Motor neuron (in vitro differentiated cells): ENCODE results near the gene FOXO3. TPM values are rescaled to one million over a fixed set of nuclear protein-coding genes. Genes with fewer than 3 reads are reported as not detected.

ENCODE experiments used
- ATAC-seq, 8 experiments: fragments of 200-7000 bp; cut with Tn5 transposase; replicated peaks in 6 of 8; 2 replicates each; pipeline ENCODE4 v1.8.0; 2021; ENCODE audit warnings: mild to moderate bottlenecking in 8 of 8, moderate library complexity in 8 of 8
- H3K27ac ChIP-seq, 2 donors: fragments of 250-450 bp; sonication (Bioruptor Pico); 2 replicates each; pipeline ENCODE4 v1.9.0; 2021; ENCODE audit warnings: antibody characterized with exemption in 2 of 2, mild to moderate bottlenecking in 2 of 2, moderate library complexity in 1 of 2
- H3K4me1 ChIP-seq, 2 donors: fragments of 250-450 bp; sonication (Bioruptor Pico); replicated peaks in 1 of 2; 2 replicates each; pipeline ENCODE4 v1.6.1; 2021; ENCODE audit warnings: antibody characterized with exemption in 2 of 2, mild to moderate bottlenecking in 2 of 2, moderate library complexity in 1 of 2
- H3K4me3 ChIP-seq, 5 donors: fragments of 250-450 bp; sonication (Bioruptor Pico); 2 replicates each; pipeline ENCODE4 v1.9.0; 2021; ENCODE audit warnings: antibody characterized with exemption in 5 of 5, mild to moderate bottlenecking in 5 of 5, moderate library complexity in 4 of 5
- WGBS, 10 experiments: fragments of 450-650 bp; shearing (Covaris generic); methylation state at CpG; one replicate each; pipeline ENCODE4 v1.0.0; 2022; 5-methylcytosine and 5-hydroxymethylcytosine counted together
- in situ Hi-C, 9 experiments: fragments of 400-800 bp; cut with MboI; loops; one replicate each; pipeline ENCODE4 v1.15.0; 2021; ENCODE audit warnings: low sequenced_read_pairs in 9 of 9, low pct_unique_long_range_greater_than_20kb in 2 of 9; ENCODE audit not compliant: unreplicated experiment in 9 of 9
- total RNA-seq, 8 experiments: library from RNA; unstranded; fragments of 300-600 nt; gene quantifications; 2 replicates each; pipeline versions ENCODE4 v1.2.3 to v1.2.4, GENCODE V29; 2022

FOXO3 gene
- total RNA-seq, 8 experiments from 2014 or later: 11.0 to 71.0 (median 20.8) TPM

DNA sequence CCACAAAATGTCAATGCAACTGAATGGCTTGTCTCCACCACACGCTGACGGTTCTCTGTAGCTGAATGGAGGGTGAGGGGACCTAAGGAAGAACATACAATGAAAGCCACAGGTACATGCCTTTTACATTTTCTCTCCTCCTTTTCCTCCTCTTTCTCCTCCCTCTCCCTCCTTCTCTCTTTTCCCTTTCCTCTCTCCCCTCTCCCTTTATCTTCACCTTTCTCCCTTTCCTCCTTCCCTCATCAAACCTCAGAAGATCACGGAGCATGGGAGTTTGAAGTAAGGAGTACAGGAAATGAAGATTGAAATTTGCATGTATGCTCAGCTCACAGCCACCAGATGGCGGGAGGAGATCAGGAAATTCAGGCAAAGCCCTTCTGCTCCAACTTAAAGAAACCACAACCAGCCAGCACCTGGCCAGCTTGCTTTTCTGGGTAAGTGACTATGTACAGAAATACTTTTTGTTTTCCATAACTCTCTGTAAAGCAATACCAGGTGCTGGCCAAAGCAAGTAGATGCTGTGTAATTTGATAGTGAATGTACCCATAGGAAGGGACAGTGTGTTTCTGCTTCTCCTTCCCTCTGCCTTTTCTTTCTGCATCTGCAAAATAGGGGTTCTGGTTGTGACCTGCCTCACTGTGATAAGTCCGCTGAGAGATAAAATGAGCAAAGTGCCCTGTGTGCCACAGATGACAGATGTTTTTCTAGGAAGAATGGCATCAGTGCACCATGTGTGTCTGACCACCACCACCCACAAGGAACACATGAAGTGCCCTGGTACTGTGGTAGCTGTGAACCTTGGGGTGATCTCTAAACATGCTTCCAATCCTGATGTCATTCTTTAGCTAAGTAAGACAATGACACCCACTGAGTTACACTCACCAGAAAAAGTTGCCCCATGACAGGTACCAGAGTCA lies 18.6 kb upstream of the FOXO3 start:
- Histone ChIP-seq H3K4me1 (no peaks in the 10 kb centered on the region), H3K27ac (no peak overlapping the region), H3K4me3 (no peak overlapping the region)
- in situ Hi-C loops: loop anchor here in 8 of 9 experiments (10.0 to 25.0 kb wide), 7 partner anchors 295 to 870 kb away; partner anchors contain the start of genes ARMC2 (in 4 of the 8), CEP57L1 (in 1 of the 8) and SESN1 (in 1 of the 8)
- 0 to 42% (median 19%) methylated on average over 2 to 5 of the region's 5 CpGs; no CpG with 5 or more reads in 1 of the 10 experiments for WGBS, 10 experiments
- peak; percentile 71 to 96 (median 80) for ATAC-seq

DNA sequence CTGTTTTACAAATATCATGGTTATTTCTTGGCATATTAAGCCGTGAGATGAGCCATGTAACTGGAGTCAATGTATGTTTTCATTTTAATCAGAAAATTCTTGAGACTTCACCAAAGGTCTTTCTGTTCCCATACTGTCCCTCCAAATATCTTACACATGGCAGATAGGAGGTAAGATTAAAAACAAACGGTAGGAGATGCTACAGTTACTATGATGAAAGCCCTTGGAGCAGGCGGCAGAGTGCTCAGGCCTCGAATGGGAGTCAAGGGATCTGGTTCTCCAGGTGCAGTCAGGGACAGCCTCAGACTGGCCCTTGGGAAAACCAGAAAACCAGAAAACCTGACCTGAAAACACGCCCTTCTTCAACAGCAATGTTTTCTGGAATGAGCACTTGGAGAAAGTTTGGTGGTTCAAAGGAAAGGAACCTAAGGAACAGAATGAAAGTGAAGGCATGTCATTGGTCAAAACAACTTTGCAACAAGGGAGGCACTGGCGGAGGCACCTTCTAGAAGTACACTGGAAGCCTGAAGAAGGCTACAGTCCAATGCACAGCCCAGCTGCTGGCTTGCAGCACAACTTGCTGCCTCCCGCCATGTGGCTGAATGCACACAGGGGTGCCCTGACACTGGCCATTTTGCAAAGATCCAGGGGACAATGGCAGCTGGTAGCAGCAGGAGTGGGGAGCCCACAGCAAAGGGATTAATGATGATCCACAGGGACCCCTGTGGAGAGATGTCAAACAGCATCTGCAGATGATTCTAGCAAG lies 17.4 kb upstream of the FOXO3 start:
- Histone ChIP-seq H3K27ac (no peak overlapping the region), H3K4me1 (no peaks in the 10 kb centered on the region), H3K4me3 (no peak overlapping the region)
- no peak for ATAC-seq
- in situ Hi-C loops: loop anchor here in 8 of 9 experiments (10.0 to 25.0 kb wide), 7 partner anchors 294 to 869 kb away; partner anchors contain the start of genes ARMC2 (in 4 of the 8), CEP57L1 (in 1 of the 8) and SESN1 (in 1 of the 8)
- 56 to 100% (median 81%) methylated on average over 1 to 6 of the region's 7 CpGs; no CpG with 5 or more reads in 1 of the 10 experiments for WGBS, 10 experiments

DNA sequence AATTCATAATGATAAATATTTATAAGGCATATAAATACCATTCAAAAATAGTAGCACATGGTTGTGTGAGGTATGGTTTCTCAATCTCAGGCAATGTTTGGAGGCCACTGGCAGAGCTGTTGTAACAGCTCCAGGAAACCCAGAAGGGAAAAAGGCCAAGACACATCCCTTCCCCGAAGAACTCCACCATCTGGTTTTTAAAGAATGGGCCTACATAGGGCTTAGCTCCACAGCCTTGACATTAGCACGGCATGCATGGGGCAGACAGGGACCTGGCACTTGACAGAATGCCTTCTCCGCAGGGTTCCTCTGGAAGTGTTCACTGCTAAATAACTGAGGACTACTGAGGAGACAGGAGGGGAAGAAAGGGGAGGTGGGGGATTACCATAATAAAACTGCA lies 16.1 kb upstream of the FOXO3 start:
- Histone ChIP-seq H3K4me1 (no peaks in the 10 kb centered on the region), H3K4me3 (no peak overlapping the region), H3K27ac (no peak overlapping the region)
- ATAC-seq: no peak
- WGBS, 10 experiments: 48 to 94% (median 59%) methylated on average over 1 to 3 of the region's 3 CpGs; no CpG with 5 or more reads in 4 of the 10 experiments
- in situ Hi-C loops: loop anchor here in 8 of 9 experiments (10.0 to 25.0 kb wide), 7 partner anchors 293 to 868 kb away; partner anchors contain the start of genes ARMC2 (in 4 of the 8), CEP57L1 (in 1 of the 8) and SESN1 (in 1 of the 8)

DNA sequence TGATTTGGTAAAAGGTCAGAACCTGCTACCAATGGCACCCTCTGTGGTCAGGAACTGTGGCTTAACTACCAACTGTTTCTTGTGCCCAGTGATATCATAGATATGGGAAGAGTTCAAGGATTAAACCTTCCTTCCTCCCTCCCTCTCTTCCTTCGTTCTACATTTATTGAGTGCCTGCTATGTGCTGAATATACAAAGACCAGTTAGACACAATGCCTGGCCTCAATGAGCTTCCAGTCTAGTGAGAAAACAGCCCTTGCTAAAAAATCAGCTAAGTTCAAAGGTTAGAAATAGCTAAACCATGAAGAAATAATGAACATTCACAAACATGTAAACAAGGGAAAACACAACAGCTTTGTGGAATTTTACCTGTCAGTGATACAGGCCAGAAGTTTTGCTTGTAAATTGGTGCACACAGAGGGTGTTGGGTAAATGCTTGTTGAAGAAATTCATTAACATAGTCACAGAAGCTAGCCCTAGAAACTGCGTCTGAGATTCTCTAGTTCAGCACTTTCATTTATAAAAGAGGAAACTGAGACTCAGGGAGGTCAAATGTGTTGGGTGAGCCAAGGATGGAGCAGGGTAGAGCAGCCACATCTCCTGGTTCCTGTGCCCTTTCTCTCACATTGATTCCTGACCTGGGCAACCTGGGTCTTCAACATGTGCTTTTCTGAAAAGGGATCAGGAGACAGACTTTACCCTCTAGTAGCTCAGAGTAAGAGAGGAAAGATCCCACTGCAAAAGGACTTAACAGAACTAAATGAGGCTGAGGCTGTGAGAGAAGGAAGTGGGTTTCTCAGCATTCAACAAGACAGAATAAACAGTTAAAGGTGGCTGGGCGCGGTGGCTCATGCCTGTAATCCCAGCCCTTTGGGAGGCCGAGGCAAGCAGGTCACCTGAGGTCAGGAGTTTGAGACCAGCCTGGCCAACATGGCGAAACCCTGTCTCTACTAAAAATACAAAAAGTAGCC lies 14.4 kb upstream of the FOXO3 start:
- Histone ChIP-seq H3K4me3 (no peak overlapping the region), H3K4me1 (peaks cover 0 to 3% of the 10 kb centered on the region in 2 donors), H3K27ac (no peak overlapping the region)
- WGBS, 10 experiments: 60 to 100% (median 86%) methylated on average over 1 to 6 of the region's 6 CpGs; no CpG with 5 or more reads in 1 of the 10 experiments
- no peak for ATAC-seq
- in situ Hi-C loops: loop anchor here in 8 of 9 experiments (10.0 to 25.0 kb wide), 7 partner anchors 291 to 866 kb away; partner anchors contain the start of genes ARMC2 (in 4 of the 8), CEP57L1 (in 1 of the 8) and SESN1 (in 1 of the 8)

DNA sequence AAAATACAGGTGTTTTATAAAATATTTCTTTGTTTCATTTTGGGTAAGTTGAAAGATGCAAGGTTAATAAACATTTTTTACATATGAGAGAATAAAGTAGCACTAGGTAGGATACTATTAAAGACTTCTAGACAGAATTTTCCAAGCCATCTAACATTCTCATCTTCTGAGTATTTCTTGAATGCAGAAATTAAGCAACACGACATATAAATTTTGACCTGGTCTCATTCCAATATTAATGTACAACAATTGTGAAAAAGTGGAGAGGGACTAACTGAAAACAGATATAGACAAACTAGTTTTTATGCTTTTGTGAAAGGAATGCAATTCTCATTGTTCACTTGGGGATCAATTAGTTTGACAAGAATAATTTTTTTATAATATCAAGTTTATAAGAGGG lies 11.5 kb upstream of the FOXO3 start:
- no peak overlapping the region for H3K27ac ChIP-seq
- in situ Hi-C loops: loop anchor here in 8 of 9 experiments (10.0 to 25.0 kb wide), 7 partner anchors 288 to 863 kb away; partner anchors contain the start of genes ARMC2 (in 4 of the 8), CEP57L1 (in 1 of the 8) and SESN1 (in 1 of the 8)
- ATAC-seq: no peak
- H3K4me3 ChIP-seq: no peak overlapping the region
- H3K4me1 ChIP-seq: peaks cover 0 to 3% of the 10 kb centered on the region in 2 donors
- 57 to 100% (median 86%) methylated on average over 1 of the region's 1 CpG; no CpG with 5 or more reads in 1 of the 10 experiments for WGBS, 10 experiments

DNA sequence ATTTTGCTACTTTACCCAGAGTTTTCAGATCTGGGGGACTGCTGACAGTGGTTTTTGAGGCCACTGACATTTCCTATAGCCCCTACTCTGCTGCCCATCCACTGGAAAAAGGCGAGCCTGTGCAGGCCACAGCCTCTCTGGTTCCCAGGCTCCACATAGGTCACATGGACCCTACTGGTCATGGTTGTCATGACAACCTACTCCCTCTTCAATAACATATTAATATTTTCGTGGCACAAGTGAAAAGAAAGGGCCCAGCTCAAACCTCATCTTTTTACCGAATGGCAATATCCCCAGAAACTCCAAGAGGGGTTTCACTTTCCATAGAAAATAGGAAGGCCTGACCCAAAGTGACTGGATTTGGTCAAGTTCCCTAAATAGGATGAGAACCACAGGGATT lies 11.0 kb upstream of the FOXO3 start:
- no peak overlapping the region for H3K27ac ChIP-seq
- H3K4me3 ChIP-seq: no peak overlapping the region
- 40 to 100% (median 73%) methylated on average over 1 to 3 of the region's 3 CpGs; no CpG with 5 or more reads in 2 of the 10 experiments for WGBS, 10 experiments
- H3K4me1 ChIP-seq: peaks cover 0 to 3% of the 10 kb centered on the region in 2 donors
- ATAC-seq: no peak
- in situ Hi-C loops: loop anchor here in 8 of 9 experiments (10.0 to 25.0 kb wide), 8 partner anchors 238 to 863 kb away; partner anchors contain the start of genes ARMC2 (in 4 of the 8), CEP57L1 (in 1 of the 8) and SESN1 (in 1 of the 8)

DNA sequence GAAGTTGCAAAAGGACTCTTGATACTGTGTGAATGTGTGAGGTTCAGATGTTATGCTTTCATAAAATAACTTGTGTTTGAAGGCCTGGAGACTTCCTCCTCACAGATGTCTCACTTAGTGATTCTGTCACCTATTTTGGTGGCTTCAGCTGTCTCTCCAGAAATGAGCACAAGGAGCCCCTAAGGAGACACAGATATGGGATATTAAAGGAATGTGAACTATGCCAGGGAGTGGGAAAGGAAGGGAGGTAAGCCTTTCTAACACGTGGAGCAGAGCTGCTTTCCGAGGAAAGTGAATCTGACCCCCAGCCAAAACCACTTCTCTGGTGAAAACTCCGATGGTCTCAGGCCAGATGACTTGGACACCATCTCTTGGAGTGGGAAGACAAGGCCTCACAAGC lies 10.5 kb upstream of the FOXO3 start:
- no peak for ATAC-seq
- Histone ChIP-seq H3K27ac (no peak overlapping the region), H3K4me3 (no peak overlapping the region), H3K4me1 (peaks cover 0 to 3% of the 10 kb centered on the region in 2 donors)
- in situ Hi-C loops: loop anchor here in 5 of 9 experiments (25.0 kb wide), 1 partner anchor 237 kb away; no protein-coding TSS in a partner anchor
- 42 to 88% (median 60%) methylated on average over 2 to 3 of the region's 3 CpGs; no CpG with 5 or more reads in 5 of the 10 experiments for WGBS, 10 experiments

DNA sequence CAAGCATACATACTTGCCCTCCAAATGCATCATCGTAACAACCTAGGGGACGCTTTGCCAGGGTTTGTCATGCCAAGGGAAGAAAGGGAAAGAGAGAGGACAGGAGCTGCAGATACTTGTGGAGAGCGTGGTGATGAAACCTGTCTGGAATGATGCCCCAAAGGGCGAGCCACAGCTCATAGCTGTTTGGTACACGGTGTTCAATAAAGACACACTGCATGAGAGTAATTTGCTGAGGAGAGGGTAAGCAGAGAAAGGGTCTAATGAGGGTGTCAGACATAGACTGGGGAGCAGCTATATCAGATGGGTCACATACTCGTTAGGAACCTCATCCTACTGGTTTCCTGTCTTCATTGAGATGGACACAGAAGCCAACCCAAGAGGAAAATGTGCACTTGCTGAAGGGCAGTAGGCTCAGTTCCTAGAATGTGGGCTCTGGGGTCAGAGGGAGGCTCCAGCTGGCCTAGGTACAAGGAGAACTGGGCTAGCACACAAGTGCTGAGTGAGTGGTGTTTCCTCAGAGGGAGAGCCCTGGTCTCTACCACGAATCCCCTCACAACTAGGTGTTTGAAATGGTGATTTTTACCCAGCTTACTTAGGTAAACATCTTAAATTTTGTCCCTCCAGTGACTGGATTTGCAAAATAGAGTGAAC lies 5.2 kb upstream of the FOXO3 start:
- no peak for ATAC-seq
- 81 to 100% (median 92%) methylated on average over 1 to 6 of the region's 7 CpGs for WGBS, 10 experiments
- H3K4me1 ChIP-seq: peaks cover 3 to 6% of the 10 kb centered on the region in 2 donors
- no peak overlapping the region for H3K27ac ChIP-seq
- in situ Hi-C loops: loop anchor here in 5 of 9 experiments (25.0 kb wide), 1 partner anchor 232 kb away; no protein-coding TSS in a partner anchor
- H3K4me3 ChIP-seq: no peak overlapping the region

DNA sequence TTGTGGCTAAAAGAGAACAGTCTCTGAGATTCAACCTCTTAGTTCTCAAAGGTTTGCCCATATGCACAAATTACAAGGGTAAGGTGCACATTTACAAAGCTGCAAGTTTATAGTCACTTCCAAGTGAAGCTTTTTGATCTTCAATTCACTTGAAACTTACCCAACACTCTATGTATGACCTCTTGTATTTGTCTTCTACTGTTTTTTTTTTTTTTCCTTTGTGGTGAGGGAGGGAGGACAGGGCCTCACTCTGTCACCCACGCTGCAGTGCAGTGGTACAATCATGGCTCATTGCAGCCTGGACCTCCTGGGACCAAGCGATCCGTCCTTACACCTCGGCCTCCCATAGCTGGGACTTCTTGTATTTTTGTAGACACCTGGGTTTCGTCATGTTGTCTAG lies 4.5 kb upstream of the FOXO3 start:
- in situ Hi-C loops: loop anchor here in 5 of 9 experiments (25.0 kb wide), 1 partner anchor 231 kb away; no protein-coding TSS in a partner anchor
- 100% methylated on average over 1 to 4 of the region's 5 CpGs; no CpG with 5 or more reads in 6 of the 10 experiments for WGBS, 10 experiments
- ATAC-seq: no peak
- no peak overlapping the region for H3K4me3 ChIP-seq
- peaks cover 3 to 6% of the 10 kb centered on the region in 2 donors for H3K4me1 ChIP-seq
- H3K27ac ChIP-seq: no peak overlapping the region

DNA sequence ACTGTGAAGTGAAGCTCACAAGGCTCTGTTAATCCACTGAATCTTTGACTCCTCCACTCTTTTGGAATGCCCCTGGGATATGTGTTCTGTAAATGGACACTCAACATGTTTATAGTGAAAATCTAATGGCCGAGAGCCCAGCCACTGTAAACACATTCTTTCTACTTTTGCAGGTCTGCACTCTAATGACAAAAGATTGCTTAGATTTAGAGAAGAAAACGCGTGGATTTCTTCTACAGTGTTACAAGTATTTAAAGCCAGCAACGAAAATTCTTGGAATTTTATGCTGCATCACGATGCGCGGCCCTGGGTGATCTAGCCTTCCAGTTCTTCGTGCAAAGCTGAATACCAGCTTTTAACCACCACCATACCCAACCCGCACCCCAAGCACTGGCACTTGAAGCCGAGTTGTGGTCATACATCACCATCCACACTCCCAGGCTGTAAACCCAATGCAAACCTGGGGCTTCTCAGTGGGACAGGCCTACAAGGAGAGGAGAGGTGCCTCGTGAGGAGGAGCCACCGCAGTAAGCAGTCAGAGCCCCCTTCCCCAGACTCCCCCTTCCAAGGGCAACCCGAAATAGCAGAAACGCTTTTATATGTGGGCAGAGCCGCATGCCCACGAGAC lies 3.7 kb upstream of the FOXO3 start:
- Histone ChIP-seq H3K4me3 (peak overlapping the region; percentile 61 to 89 (median 81)), H3K27ac (peak overlapping the region; percentile 94 to 95), H3K4me1 (peaks cover 3 to 6% of the 10 kb centered on the region in 2 donors)
- in situ Hi-C loops: loop anchor here in 5 of 9 experiments (25.0 kb wide), 1 partner anchor 230 kb away; no protein-coding TSS in a partner anchor
- ATAC-seq: no peak
- 20 to 92% (median 60%) methylated on average over 1 to 14 of the region's 16 CpGs; no CpG with 5 or more reads in 3 of the 10 experiments for WGBS, 10 experiments
